Natural killer cell (primary cell): ENCODE data around the gene SVEP1. TPM values are rescaled to one million over a fixed set of nuclear protein-coding genes. Genes with fewer than 3 reads are reported as not detected.

Source experiments
- ATAC-seq, 3 donors: fragments of 150-1000 bp in 2 of 3; fragments of 200-7000 bp in 1 of 3; cut with Tn5 transposase; 1 replicate in 1 of 3; 2 replicates in 2 of 3; pipeline ENCODE4 v1.10.0; 2021; ENCODE audit warnings: mild to moderate bottlenecking in 2 of 3, moderate library complexity in 2 of 3
- DNase-seq, 2 donors: peaks; one replicate each; pipeline versions ENCODE4 v3.0.0 to v3.0.0-alpha.2; 2013 to 2021; ENCODE audit warnings: mixed read lengths in 1 of 2
- H3K27ac ChIP-seq: one replicate; pipeline ENCODE4 v1.5.1; 2013; ENCODE audit warnings: mild to moderate bottlenecking, low read length
- H3K27me3 ChIP-seq: one replicate; pipeline ENCODE4 v1.6.1; 2013; ENCODE audit warnings: low read length; ENCODE audit not compliant: control insufficient read depth, insufficient read depth
- H3K36me3 ChIP-seq: one replicate; pipeline ENCODE4 v1.6.1; 2013; ENCODE audit warnings: low read length; ENCODE audit not compliant: control insufficient read depth, insufficient read depth
- H3K4me1 ChIP-seq: one replicate; pipeline ENCODE4 v1.6.1; 2013; ENCODE audit warnings: low read length; ENCODE audit not compliant: control insufficient read depth, insufficient read depth
- H3K4me3 ChIP-seq: one replicate; pipeline ENCODE4 v1.5.1; 2013; ENCODE audit warnings: low read length
- H3K9me3 ChIP-seq: one replicate; pipeline ENCODE4 v1.6.1; 2013; ENCODE audit warnings: low read length; ENCODE audit not compliant: control insufficient read depth, insufficient read depth
- H3K27ac Mint-ChIP-seq, 2 donors: one replicate each; pipeline ENCODE4 v1.8.0; 2022; ENCODE audit warnings: mild to moderate bottlenecking in 2 of 2, mixed read lengths in 2 of 2, moderate library complexity in 1 of 2
- H3K27me3 Mint-ChIP-seq, 2 donors: one replicate each; pipeline ENCODE4 v1.8.0; 2022; ENCODE audit warnings: low read depth in 2 of 2, mixed read lengths in 2 of 2
- H3K36me3 Mint-ChIP-seq: one replicate; pipeline ENCODE4 v1.8.0; 2022; ENCODE audit warnings: mixed read lengths
- H3K4me1 Mint-ChIP-seq, 2 donors: one replicate each; pipeline ENCODE4 v1.8.0; 2022; ENCODE audit warnings: mixed read lengths in 2 of 2
- H3K4me3 Mint-ChIP-seq: one replicate; pipeline ENCODE4 v1.8.0; 2022; ENCODE audit warnings: mild to moderate bottlenecking, moderate library complexity, mixed read lengths
- H3K9me3 Mint-ChIP-seq, 2 donors: one replicate each; pipeline ENCODE4 v1.8.0; 2022; ENCODE audit warnings: mixed read lengths in 2 of 2
- WGBS: methylation state at CpG from one replicate; pipeline ENCODE4 v1.1.7; 2013; ENCODE audit warnings: missing lambda C conversion rate; ENCODE audit not compliant: insufficient coverage; 5-methylcytosine and 5-hydroxymethylcytosine counted together
- intact Hi-C: fragments of 100-400 bp; cut with micrococcal nuclease; formaldehyde crosslinking; loops from one replicate; pipeline ENCODE4 v1.14.2; 2022
- total RNA-seq, 4 donors: library from RNA; stranded (reverse); fragments of 120-200 nt in 1 of 4; gene quantifications; one replicate each; pipeline versions ENCODE4 v1.2.3 to v1.2.4, GENCODE V29; 2013 to 2022
- TF ChIP-seq, protein P1 (sequence below): fragments of 200-600 bp; IDR thresholded peaks from one replicate; pipeline ENCODE4 v1.8.0; 2022; ENCODE audit warnings: antibody characterized with exemption

The SVEP1 gene
- total RNA-seq, 3 donors from 2014 or later (not counting 1 experiment from before 2014, with no cell fraction given) = not detected

DNA sequence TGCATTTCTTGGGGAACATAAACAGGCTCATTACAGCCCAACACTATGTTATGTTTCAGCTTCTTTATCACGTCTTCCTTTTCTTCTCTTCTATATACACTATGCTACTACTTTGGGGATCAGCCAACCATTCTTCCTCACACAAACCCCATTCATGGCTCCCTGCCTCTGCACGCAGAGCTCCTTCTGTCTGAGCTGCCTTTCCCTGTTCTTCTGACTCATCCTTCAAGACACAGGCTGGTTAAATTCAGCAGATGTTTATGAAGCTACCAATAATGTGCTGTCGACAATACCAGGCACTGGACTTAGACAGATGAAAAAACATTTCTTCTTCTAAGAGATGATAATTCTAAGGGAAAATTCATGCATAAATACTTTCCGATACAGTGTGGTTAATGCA is 139.4 kb downstream of the SVEP1 start:
- 97% methylated on average over 4 of the region's 4 CpGs for WGBS
- intact Hi-C loops = no loop called here
- H3K4me1 Mint-ChIP-seq = no peaks in the 10 kb centered on the region
- peaks cover 0 to 2% of the 10 kb centered on the region in 2 donors for H3K27me3 Mint-ChIP-seq
- TF ChIP-seq, protein P1, sequence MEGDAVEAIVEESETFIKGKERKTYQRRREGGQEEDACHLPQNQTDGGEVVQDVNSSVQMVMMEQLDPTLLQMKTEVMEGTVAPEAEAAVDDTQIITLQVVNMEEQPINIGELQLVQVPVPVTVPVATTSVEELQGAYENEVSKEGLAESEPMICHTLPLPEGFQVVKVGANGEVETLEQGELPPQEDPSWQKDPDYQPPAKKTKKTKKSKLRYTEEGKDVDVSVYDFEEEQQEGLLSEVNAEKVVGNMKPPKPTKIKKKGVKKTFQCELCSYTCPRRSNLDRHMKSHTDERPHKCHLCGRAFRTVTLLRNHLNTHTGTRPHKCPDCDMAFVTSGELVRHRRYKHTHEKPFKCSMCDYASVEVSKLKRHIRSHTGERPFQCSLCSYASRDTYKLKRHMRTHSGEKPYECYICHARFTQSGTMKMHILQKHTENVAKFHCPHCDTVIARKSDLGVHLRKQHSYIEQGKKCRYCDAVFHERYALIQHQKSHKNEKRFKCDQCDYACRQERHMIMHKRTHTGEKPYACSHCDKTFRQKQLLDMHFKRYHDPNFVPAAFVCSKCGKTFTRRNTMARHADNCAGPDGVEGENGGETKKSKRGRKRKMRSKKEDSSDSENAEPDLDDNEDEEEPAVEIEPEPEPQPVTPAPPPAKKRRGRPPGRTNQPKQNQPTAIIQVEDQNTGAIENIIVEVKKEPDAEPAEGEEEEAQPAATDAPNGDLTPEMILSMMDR = no peak
- H3K4me3 ChIP-seq = no peak overlapping the region
- H3K9me3 ChIP-seq = no peaks in the 10 kb centered on the region
- H3K27ac Mint-ChIP-seq = no peak overlapping the region
- no peak overlapping the region for H3K27ac ChIP-seq
- ATAC-seq (no peak), DNase-seq (no peak)
- H3K9me3 Mint-ChIP-seq = peaks cover 4 to 5% of the 10 kb centered on the region in 2 donors
- no peak overlapping the region for H3K4me3 Mint-ChIP-seq
- no peaks in the 10 kb centered on the region for H3K36me3 ChIP-seq
- no peaks in the 10 kb centered on the region for H3K36me3 Mint-ChIP-seq
- H3K4me1 ChIP-seq = no peaks in the 10 kb centered on the region
- H3K27me3 ChIP-seq = no peaks in the 10 kb centered on the region

DNA sequence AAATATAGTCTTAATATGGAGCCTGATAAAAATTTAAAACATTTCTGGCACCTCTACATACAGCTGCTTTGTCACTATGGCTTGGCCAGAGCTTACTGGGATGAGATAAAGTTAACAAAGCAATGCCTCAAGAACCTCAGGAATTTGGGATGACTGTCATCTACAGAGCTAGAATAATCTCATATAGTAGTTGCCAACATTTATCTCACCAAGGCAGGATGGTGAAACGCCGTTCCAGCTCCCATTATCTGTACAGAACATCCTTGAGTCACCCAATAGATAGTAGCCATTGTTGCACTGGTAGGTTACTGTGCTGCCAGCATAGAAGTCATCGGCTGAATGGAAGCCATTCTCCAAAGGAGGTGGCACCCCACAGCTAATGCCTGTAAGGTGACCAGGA is 147.3 kb downstream of the SVEP1 start:
- no peaks in the 10 kb centered on the region for H3K36me3 ChIP-seq
- no peak for DNase-seq
- no peak overlapping the region for H3K27ac Mint-ChIP-seq
- ATAC-seq = no peak
- 89% methylated on average over 3 of the region's 3 CpGs for WGBS
- intact Hi-C loops = no loop called here
- no peak overlapping the region for H3K27ac ChIP-seq
- H3K36me3 Mint-ChIP-seq = no peaks in the 10 kb centered on the region
- H3K4me3 Mint-ChIP-seq = no peak overlapping the region
- no peaks in the 10 kb centered on the region for H3K27me3 ChIP-seq
- no peak overlapping the region for H3K4me3 ChIP-seq
- no peaks in the 10 kb centered on the region for H3K27me3 Mint-ChIP-seq
- H3K9me3 ChIP-seq = no peaks in the 10 kb centered on the region
- TF ChIP-seq, protein P1 = no peak
- no peaks in the 10 kb centered on the region for H3K4me1 ChIP-seq
- peaks cover 0 to 2% of the 10 kb centered on the region in 2 donors for H3K9me3 Mint-ChIP-seq
- H3K4me1 Mint-ChIP-seq = no peaks in the 10 kb centered on the region

DNA sequence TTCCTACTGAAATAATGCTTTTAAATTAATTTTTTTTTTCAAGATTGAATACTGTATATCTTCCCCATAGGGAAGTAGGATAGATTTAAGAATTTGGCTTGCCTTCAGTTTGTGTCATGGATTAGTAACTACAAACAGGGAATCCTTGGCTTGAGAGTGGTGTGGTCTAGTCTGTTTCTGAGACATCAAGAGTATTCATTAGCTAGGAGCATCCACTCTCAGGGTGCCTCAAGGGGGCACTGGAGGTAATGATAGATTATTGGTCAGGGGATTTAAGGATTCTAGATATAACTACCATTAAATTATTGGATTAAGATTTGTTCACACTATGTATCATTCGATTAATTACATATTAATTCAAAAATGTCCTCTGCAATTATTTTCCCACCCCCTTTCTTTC is 150.1 kb downstream of the SVEP1 start:
- Histone ChIP-seq H3K4me1 (no peaks in the 10 kb centered on the region), H3K36me3 (no peaks in the 10 kb centered on the region), H3K9me3 (no peaks in the 10 kb centered on the region), H3K27me3 (no peaks in the 10 kb centered on the region), H3K27ac (no peak overlapping the region), H3K4me3 (no peak overlapping the region)
- no peak overlapping the region for H3K27ac Mint-ChIP-seq
- no peak for ATAC-seq
- no peaks in the 10 kb centered on the region for H3K36me3 Mint-ChIP-seq
- no peaks in the 10 kb centered on the region for H3K27me3 Mint-ChIP-seq
- H3K4me3 Mint-ChIP-seq = no peak overlapping the region
- no peaks in the 10 kb centered on the region for H3K4me1 Mint-ChIP-seq
- TF ChIP-seq, protein P1 = no peak
- WGBS = no CpG with 5 or more reads among the region's 1 CpG
- H3K9me3 Mint-ChIP-seq = peaks cover 0 to 2% of the 10 kb centered on the region in 2 donors
- no peak for DNase-seq
- intact Hi-C loops = no loop called here

DNA sequence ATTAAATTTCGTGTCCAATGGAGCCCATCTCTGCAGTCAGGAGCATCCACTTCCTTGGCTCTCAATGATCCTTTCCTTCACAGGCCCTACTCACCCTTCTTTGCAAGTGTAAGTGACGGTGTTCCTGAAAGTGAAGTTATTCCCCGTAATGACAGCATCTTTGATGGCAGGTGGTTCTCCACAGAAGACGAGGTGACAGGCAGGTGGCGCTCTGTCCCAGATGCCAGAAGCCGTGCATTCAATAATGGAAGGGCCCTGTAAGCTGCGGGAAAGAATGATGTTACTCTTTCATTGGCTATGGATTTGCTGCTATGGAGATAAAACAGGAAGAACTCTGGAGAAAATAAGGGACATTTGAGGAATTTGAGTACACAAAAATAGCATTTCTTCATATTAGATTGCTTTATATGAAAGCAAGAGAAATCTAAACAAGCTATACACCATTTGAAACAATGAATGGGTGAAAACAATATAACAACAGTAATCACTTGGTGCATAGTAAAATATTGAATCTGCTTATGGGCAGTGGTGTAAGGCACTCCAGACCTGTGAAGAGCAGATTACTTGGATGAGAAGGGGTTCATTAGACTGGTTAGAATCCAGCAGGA is 151.9 kb downstream of the SVEP1 start:
- no peak overlapping the region for H3K27ac ChIP-seq
- Mint-ChIP-seq H3K27me3 (no peaks in the 10 kb centered on the region), H3K4me3 (no peak overlapping the region), H3K4me1 (no peaks in the 10 kb centered on the region), H3K9me3 (peaks cover 0 to 2% of the 10 kb centered on the region in 2 donors), H3K36me3 (no peaks in the 10 kb centered on the region), H3K27ac (no peak overlapping the region)
- TF ChIP-seq, protein P1 = no peak
- DNase-seq (peak in 1 of 2 donors; percentile 7), ATAC-seq (no peak)
- WGBS = 30% methylated on average over 7 of the region's 7 CpGs
- no peak overlapping the region for H3K4me3 ChIP-seq
- no peaks in the 10 kb centered on the region for H3K36me3 ChIP-seq
- H3K27me3 ChIP-seq = no peaks in the 10 kb centered on the region
- intact Hi-C loops = no loop called here
- H3K4me1 ChIP-seq = no peaks in the 10 kb centered on the region
- no peaks in the 10 kb centered on the region for H3K9me3 ChIP-seq
